22Rv1 (cell line): Measurements from ENCODE around the gene TICAM1.
"Not testable (repeated sequence)": the region's sequence is repeated elsewhere in the genome, so short reads cannot be mapped to it uniquely, and the experiment has no call there.

Experiments
- CTCF ChIP-seq: fragments of 450-650 bp; IDR thresholded peaks from 2 replicates; pipeline ENCODE4 v1.5.1; 2017; ENCODE audit warnings: mild to moderate bottlenecking
- ZFX ChIP-seq: fragments of 450-650 bp; IDR thresholded peaks from 2 replicates; pipeline ENCODE4 v1.6.1; 2017; ENCODE audit warnings: antibody characterized with exemption, borderline replicate concordance

DNA sequence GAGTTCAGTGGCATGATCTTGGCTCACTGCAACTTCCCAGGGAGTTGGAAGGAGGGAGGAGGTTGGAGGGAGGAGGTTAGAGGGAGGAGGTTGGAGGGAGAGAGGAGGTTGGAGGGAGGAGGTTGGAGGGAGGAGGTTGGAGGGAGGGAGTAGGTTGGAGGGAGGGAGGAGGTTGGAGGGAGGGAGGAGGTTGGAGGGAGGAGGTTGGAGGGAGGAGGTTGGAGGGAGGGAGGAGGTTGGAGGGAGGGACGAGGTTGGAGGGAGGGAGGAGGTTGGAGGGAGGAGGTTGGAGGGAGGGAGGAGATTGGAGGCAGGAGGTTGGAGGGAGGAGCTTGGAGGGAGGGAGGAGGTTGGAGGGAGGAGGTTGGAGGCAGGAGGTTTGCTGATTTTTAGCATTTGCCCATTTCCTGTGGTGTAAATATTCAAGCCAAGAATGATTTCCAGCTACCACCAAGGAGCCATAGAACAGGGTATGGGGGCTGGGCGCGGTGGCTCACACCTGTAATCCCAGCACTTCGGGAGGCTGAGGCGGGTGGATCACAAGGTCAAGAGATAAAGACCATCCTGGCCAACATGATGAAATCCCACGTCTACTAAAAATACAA is 45.0 kb downstream of the TICAM1 start:
- not testable (repeated sequence) for TF ChIP-seq CTCF, ZFX
